Karpas-422 (cell line): ENCODE data around the gene BBX. TPM values are rescaled to one million over a fixed set of nuclear protein-coding genes. Genes with fewer than 3 reads are reported as not detected.

Experiments used
- DNase-seq: peaks from one replicate; pipeline ENCODE4 v3.0.0-alpha.2; 2015
- H2AFZ ChIP-seq: fragments of 200-600 bp; sonication (generic); 2 replicates; pipeline ENCODE4 v1.6.1; 2014; ENCODE audit warnings: antibody characterized with exemption, low read length, mixed read lengths
- H3K27ac ChIP-seq: fragments of 200-600 bp; sonication (generic); 2 replicates; pipeline ENCODE4 v1.5.1; 2014; ENCODE audit warnings: mild to moderate bottlenecking, low read length, moderate library complexity
- H3K27me3 ChIP-seq: fragments of 200-600 bp; sonication (generic); 2 replicates; pipeline ENCODE4 v1.6.1; 2014; ENCODE audit warnings: low read length, mixed read lengths
- H3K36me3 ChIP-seq: fragments of 200-600 bp; sonication (generic); 2 replicates; pipeline ENCODE4 v1.6.1; 2014; ENCODE audit warnings: low read length, mixed read lengths; ENCODE audit not compliant: insufficient read depth
- H3K4me1 ChIP-seq: fragments of 200-600 bp; sonication (generic); 2 replicates; pipeline ENCODE4 v1.6.1; 2014; ENCODE audit warnings: mild to moderate bottlenecking, low read length, mixed read lengths
- H3K4me2 ChIP-seq: fragments of 200-600 bp; sonication (generic); 2 replicates; pipeline ENCODE4 v1.6.1; 2014; ENCODE audit warnings: low read length, low read depth, mild to moderate bottlenecking; ENCODE audit not compliant: poor library complexity, severe bottlenecking
- H3K4me3 ChIP-seq: fragments of 200-600 bp; sonication (generic); 2 replicates; pipeline ENCODE4 v1.5.1; 2014; ENCODE audit warnings: mild to moderate bottlenecking, antibody characterized with exemption, low read length, mixed read lengths
- H3K79me2 ChIP-seq: fragments of 200-600 bp; sonication (generic); 2 replicates; pipeline ENCODE4 v1.6.1; 2014; ENCODE audit warnings: mild to moderate bottlenecking, low read length, mixed read lengths
- H3K9ac ChIP-seq: fragments of 200-600 bp; sonication (generic); 2 replicates; pipeline ENCODE4 v1.6.0; 2014; ENCODE audit warnings: low read length
- H3K9me2 ChIP-seq: fragments of 200-600 bp; sonication (generic), shearing (Covaris generic); replicated peaks from 2 replicates; pipeline ENCODE4 v1.6.0; 2014; ENCODE audit warnings: mild to moderate bottlenecking, low read length, moderate library complexity; ENCODE audit not compliant: insufficient read depth
- H3K9me3 ChIP-seq: fragments of 300-700, 200-600 bp; sonication (generic); 2 replicates; pipeline ENCODE4 v1.6.1; 2014; ENCODE audit warnings: low read length, mixed read lengths
- H4K20me1 ChIP-seq: fragments of 200-600 bp; sonication (generic); 2 replicates; pipeline ENCODE4 v1.6.1; 2014; ENCODE audit warnings: mild to moderate bottlenecking, antibody characterized with exemption, low read length, low read depth; ENCODE audit not compliant: insufficient read depth
- total RNA-seq: library from RNA; depleted of rRNA; stranded (reverse); fragments of >200 nt; shearing (Covaris generic); gene quantifications from 2 replicates; pipeline ENCODE4 v1.2.3, GENCODE V29; 2014; ENCODE audit warnings: low replicate concordance

The BBX gene
- total RNA-seq, 1 experiment from 2014 or later: 109 TPM

DNA sequence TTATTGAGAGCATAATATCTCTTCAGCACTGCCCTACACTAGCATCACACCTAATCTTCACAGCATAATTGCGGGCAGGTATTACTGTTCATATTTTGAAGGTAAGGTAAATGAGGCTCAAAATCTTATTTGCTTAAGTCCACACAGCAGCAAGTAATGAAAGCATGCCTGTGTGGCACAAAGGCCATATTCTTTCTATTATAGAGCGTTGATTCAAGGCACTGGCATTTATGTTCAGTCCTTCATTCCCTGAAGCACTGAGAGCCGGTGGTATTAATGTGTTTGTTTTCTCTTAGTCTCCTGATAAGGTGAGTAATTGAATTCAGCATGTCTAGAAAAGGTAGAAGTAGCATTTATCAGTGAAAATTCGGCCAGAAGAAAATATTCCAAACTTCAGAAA lies 231.2 kb downstream of the BBX start:
- Histone ChIP-seq H3K79me2 (peaks cover 11% of the 10 kb centered on the region; the same call in 1 of the 2 replicates), H3K9me3 (no peaks in the 10 kb centered on the region), H4K20me1 (no peaks in the 10 kb centered on the region), H2AFZ (no peak overlapping the region), H3K4me1 (no peaks in the 10 kb centered on the region), H3K9ac (no peak overlapping the region), H3K36me3 (peaks cover 13% of the 10 kb centered on the region; the same call in 1 of the 2 replicates), H3K27me3 (no peaks in the 10 kb centered on the region), H3K4me3 (no peak overlapping the region), H3K4me2 (no peak overlapping the region), H3K27ac (no peak overlapping the region), H3K9me2 (no peaks in the 10 kb centered on the region)
- DNase-seq: no peak

DNA sequence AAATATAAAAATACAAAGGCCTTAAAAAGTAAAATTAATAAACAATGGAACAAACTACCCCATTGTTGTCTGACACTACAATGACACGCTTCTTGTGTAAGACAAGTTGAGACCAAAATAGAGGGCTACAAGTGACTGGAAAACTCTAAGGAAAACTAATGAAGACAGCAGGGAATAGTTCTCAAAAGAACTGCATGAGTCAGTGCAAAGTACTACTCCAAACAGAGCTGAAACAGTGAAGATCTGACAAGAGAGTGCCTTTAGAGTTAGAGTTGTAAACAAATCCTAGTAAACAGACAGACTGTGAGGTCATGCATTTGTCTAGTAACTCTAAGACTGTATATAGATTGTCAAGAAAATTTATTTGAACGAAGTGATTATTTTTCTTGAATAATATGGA lies 233.9 kb downstream of the BBX start:
- H3K36me3 ChIP-seq: peaks cover 13% of the 10 kb centered on the region; the same call in 1 of the 2 replicates
- H3K9ac ChIP-seq: no peak overlapping the region
- no peak overlapping the region for H3K27ac ChIP-seq
- H3K79me2 ChIP-seq: 0 out of 2 replicates have a peak, but pooled peaks cover 6% of the 10 kb centered on the region
- no peaks in the 10 kb centered on the region for H3K9me2 ChIP-seq
- no peaks in the 10 kb centered on the region for H3K9me3 ChIP-seq
- H2AFZ ChIP-seq: no peak overlapping the region
- DNase-seq: no peak
- H4K20me1 ChIP-seq: no peaks in the 10 kb centered on the region
- H3K4me2 ChIP-seq: no peak overlapping the region
- H3K27me3 ChIP-seq: no peaks in the 10 kb centered on the region
- H3K4me3 ChIP-seq: no peak overlapping the region
- no peaks in the 10 kb centered on the region for H3K4me1 ChIP-seq

DNA sequence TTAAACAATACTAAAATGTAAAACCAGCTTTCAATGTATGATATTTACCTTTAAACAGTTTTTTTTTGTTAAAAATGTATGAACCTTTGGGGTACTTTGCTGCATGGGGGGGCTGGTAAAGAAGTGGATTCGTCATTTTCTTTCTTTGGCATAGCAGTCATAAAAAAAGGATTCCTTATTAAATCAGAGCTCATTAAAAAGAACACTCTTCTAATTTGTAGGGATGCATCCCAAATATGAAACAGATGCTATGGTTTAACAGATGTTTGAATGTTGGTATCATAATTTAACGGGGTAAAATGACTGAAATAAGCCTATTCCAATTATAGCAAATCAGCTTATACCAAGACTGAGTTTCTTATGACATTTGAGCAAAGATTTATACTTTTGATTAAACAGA lies 234.4 kb downstream of the BBX start:
- H3K4me2 ChIP-seq: no peak overlapping the region
- no peaks in the 10 kb centered on the region for H3K9me2 ChIP-seq
- no peak for DNase-seq
- no peaks in the 10 kb centered on the region for H3K9me3 ChIP-seq
- H2AFZ ChIP-seq: no peak overlapping the region
- H3K36me3 ChIP-seq: peaks cover 13% of the 10 kb centered on the region; the same call in 1 of the 2 replicates
- H3K4me3 ChIP-seq: no peak overlapping the region
- 0 out of 2 replicates have a peak, but pooled peaks cover 6% of the 10 kb centered on the region for H3K79me2 ChIP-seq
- H3K9ac ChIP-seq: no peak overlapping the region
- no peaks in the 10 kb centered on the region for H3K4me1 ChIP-seq
- H3K27me3 ChIP-seq: no peaks in the 10 kb centered on the region
- no peak overlapping the region for H3K27ac ChIP-seq
- no peaks in the 10 kb centered on the region for H4K20me1 ChIP-seq

GRCh38 chr3:107760144-107760543 lies 237.4 kb downstream of the BBX start:
- H4K20me1 ChIP-seq: no peaks in the 10 kb centered on the region
- peaks cover 3% of the 10 kb centered on the region; the same call in 1 of the 2 replicates for H3K79me2 ChIP-seq
- H3K4me2 ChIP-seq: no peak overlapping the region
- H3K27ac ChIP-seq: no peak overlapping the region
- H3K36me3 ChIP-seq: peaks cover 12% of the 10 kb centered on the region
- no peaks in the 10 kb centered on the region for H3K4me1 ChIP-seq
- no peak for DNase-seq
- no peak overlapping the region for H3K4me3 ChIP-seq
- no peak overlapping the region for H2AFZ ChIP-seq
- H3K27me3 ChIP-seq: no peaks in the 10 kb centered on the region
- no peaks in the 10 kb centered on the region for H3K9me3 ChIP-seq
- no peak overlapping the region for H3K9ac ChIP-seq
- no peaks in the 10 kb centered on the region for H3K9me2 ChIP-seq

DNA sequence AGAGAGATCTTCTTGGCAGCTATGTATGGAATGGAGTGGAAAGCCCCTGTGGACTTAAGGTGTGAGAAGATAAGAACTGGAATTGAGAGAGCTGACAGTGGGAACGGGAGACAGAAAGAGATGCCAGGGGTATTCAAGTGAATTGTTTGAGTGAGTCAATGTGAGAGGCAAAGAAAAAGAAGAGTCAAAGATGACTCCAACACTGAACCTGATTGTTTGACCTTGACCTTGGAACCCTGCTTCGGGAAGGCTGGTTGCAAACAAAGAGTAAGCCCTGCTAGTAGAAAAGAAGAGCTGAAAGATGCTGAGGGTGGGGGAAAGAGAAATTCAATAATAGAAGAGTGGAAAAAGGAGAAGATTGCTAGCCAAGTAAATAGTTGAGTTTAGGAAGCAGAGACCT lies 238.6 kb downstream of the BBX start:
- no peak overlapping the region for H2AFZ ChIP-seq
- no peak overlapping the region for H3K4me2 ChIP-seq
- H3K27me3 ChIP-seq: no peaks in the 10 kb centered on the region
- H3K4me1 ChIP-seq: no peaks in the 10 kb centered on the region
- no peaks in the 10 kb centered on the region for H3K9me3 ChIP-seq
- H3K4me3 ChIP-seq: no peak overlapping the region
- peaks cover 3% of the 10 kb centered on the region for H3K79me2 ChIP-seq
- H3K9ac ChIP-seq: no peak overlapping the region
- no peak for DNase-seq
- no peaks in the 10 kb centered on the region for H3K9me2 ChIP-seq
- no peak overlapping the region for H3K27ac ChIP-seq
- no peaks in the 10 kb centered on the region for H4K20me1 ChIP-seq
- peaks cover 12% of the 10 kb centered on the region for H3K36me3 ChIP-seq

DNA sequence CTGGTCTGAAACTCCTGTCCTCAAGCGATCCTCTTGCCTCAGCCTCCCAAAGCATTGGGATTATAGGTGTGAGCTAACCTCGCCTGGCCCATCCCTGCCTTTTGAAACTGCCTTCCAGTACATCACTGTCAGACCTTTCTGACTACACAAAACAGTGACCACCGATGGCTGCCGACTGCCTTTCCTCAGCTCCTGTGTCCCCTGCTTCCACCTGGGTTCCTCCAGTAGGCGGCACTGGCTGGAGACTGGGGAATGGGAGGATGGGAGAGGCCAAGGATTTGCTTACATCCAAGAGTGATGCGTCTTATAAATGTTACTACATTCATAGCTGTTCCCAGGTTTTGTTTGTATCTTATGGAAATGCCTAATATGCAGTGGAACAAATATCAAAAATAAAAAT lies 242.8 kb downstream of the BBX start:
- no peak for DNase-seq
- Histone ChIP-seq H3K36me3 (peaks cover 12% of the 10 kb centered on the region), H4K20me1 (no peaks in the 10 kb centered on the region), H3K9me3 (no peaks in the 10 kb centered on the region), H3K9ac (no peak overlapping the region), H3K4me1 (peaks cover 23% of the 10 kb centered on the region), H3K27me3 (no peaks in the 10 kb centered on the region), H3K4me2 (no peak overlapping the region), H3K9me2 (no peaks in the 10 kb centered on the region), H3K27ac (no peak overlapping the region), H3K4me3 (no peak overlapping the region), H2AFZ (no peak overlapping the region), H3K79me2 (peaks cover 5% of the 10 kb centered on the region)

DNA sequence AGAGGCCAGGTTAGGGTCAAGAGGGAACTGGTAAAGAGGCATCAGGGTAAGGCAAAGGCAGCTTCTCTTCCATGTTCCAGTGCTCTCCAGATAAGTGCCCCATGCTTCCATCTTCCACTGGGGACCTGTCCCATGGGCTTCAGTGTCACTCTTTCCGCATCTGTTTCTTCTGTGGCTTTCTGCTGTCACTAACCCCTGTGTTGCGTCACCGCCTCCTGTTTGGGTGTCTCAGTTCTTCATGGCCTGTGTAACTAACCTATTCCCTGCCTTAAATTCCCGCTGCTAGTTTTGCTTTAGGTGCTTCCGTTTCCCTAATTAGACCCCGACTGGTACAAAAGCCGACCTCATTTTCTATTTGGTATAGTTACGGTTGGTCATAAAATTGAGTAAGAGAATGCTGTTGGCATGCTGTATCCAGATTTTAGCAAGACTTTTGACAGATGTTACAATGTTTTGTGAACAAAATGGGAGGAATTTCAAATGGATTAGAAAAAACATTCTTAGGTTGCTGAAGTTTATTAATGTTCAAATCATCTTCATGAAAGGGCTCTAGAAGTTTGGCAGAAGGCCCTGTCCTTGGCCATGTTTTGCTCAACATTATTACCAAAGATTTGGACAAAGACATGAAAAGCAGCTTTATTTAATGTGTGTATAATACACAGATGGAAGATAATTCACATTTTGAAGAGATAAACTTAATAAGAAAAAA lies 245.3 kb downstream of the BBX start:
- peaks cover 12% of the 10 kb centered on the region for H3K36me3 ChIP-seq
- H3K4me2 ChIP-seq: no peak overlapping the region
- no peak overlapping the region for H3K27ac ChIP-seq
- no peaks in the 10 kb centered on the region for H3K27me3 ChIP-seq
- no peaks in the 10 kb centered on the region for H3K9me3 ChIP-seq
- H2AFZ ChIP-seq: no peak overlapping the region
- no peak overlapping the region for H3K9ac ChIP-seq
- no peak overlapping the region for H3K4me3 ChIP-seq
- H3K79me2 ChIP-seq: peaks cover 6% of the 10 kb centered on the region
- H4K20me1 ChIP-seq: no peaks in the 10 kb centered on the region
- no peaks in the 10 kb centered on the region for H3K9me2 ChIP-seq
- peaks cover 38% of the 10 kb centered on the region for H3K4me1 ChIP-seq
- DNase-seq: no peak

DNA sequence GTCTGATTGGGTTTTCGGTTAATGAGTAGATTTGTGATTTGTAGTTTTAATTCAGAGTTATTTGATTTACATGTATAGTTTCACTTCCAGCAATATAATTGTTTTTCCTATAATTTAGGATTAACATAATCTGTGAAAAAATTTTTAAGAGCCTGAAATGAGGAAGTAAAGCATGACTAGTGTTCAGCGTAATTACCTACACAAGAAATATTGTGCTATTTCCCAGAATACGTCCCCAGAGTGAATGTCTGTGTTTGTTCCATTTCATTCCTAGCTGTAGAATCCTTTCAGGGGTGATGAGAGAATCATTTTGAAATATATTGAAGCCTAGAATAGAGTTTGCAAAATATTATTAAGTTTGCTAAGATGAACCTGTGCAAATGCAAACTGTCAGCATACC lies 247.1 kb downstream of the BBX start:
- H3K4me2 ChIP-seq: peak overlapping the region; percentile 42
- DNase-seq: peak; percentile 60

More for the DNA sequence above, 247.1 kb downstream of the BBX start:
- peaks cover 4% of the 10 kb centered on the region for H3K79me2 ChIP-seq
- H3K9me3 ChIP-seq: no peaks in the 10 kb centered on the region
- H3K9ac ChIP-seq: no peak overlapping the region
- H3K36me3 ChIP-seq: peaks cover 23% of the 10 kb centered on the region
- no peaks in the 10 kb centered on the region for H4K20me1 ChIP-seq
- H3K9me2 ChIP-seq: no peaks in the 10 kb centered on the region
- H3K27me3 ChIP-seq: no peaks in the 10 kb centered on the region
- peaks cover 56% of the 10 kb centered on the region for H3K4me1 ChIP-seq
- H3K27ac ChIP-seq: peak overlapping the region; percentile 3; the same call in 1 of the 2 replicates
- H3K4me3 ChIP-seq: no peak overlapping the region
- no peak overlapping the region for H2AFZ ChIP-seq
